Neural progenitor cell (in vitro differentiated cells): ENCODE results near the gene MATR3.

Experiments
- EZH2 ChIP-seq: fragments of 200-600 bp; sonication (generic); IDR thresholded peaks from 2 replicates; pipeline ENCODE4 v1.6.1; 2017; ENCODE audit warnings: antibody characterized with exemption, mild to moderate bottlenecking, moderate library complexity
- EZH2phosphoT487 ChIP-seq: fragments of 200-600 bp; sonication (generic); IDR thresholded peaks from 2 replicates; pipeline ENCODE4 v1.6.1; 2017; ENCODE audit warnings: antibody characterized with exemption
- TF ChIP-seq, protein P1 (sequence below): fragments of 200-600 bp; sonication (generic); IDR thresholded peaks from 2 replicates; pipeline ENCODE4 v1.5.1; 2017; ENCODE audit warnings: antibody characterized with exemption, mild to moderate bottlenecking

DNA sequence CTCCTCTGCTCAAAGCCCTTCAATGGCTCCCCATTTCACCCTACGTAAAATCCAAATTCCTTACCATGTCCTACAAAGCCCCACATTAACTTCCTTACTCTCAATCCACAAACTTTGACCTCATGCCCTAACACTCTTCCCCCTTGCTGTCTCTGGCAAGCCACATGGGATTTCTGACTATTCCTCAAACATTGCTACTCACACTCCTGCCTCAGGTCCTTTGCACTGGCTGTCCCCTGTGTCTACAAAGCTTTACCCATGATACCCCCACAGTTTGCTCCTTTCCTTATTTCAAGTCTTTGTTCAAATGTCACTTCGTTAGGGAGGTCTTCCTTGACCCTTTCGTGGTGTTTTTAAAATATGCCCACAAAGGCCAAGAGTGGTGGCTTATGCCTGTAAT, 40.4 kb upstream of the MATR3 start:
- TF ChIP-seq, protein P1, sequence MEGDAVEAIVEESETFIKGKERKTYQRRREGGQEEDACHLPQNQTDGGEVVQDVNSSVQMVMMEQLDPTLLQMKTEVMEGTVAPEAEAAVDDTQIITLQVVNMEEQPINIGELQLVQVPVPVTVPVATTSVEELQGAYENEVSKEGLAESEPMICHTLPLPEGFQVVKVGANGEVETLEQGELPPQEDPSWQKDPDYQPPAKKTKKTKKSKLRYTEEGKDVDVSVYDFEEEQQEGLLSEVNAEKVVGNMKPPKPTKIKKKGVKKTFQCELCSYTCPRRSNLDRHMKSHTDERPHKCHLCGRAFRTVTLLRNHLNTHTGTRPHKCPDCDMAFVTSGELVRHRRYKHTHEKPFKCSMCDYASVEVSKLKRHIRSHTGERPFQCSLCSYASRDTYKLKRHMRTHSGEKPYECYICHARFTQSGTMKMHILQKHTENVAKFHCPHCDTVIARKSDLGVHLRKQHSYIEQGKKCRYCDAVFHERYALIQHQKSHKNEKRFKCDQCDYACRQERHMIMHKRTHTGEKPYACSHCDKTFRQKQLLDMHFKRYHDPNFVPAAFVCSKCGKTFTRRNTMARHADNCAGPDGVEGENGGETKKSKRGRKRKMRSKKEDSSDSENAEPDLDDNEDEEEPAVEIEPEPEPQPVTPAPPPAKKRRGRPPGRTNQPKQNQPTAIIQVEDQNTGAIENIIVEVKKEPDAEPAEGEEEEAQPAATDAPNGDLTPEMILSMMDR: no peak
- TF ChIP-seq EZH2phosphoT487: no peak
- TF ChIP-seq EZH2: no peak
